GM12872 (cell line): ENCODE measurements around the gene ATP5IF1.

ENCODE experiments used
- TF ChIP-seq, protein P1 (sequence below): IDR thresholded peaks from 3 replicates; pipeline ENCODE4 v1.5.1; 2011; ENCODE audit warnings: low read depth, mild to moderate bottlenecking, low read length, moderate library complexity; ENCODE audit not compliant: insufficient read depth

Gene ATP5IF1

DNA sequence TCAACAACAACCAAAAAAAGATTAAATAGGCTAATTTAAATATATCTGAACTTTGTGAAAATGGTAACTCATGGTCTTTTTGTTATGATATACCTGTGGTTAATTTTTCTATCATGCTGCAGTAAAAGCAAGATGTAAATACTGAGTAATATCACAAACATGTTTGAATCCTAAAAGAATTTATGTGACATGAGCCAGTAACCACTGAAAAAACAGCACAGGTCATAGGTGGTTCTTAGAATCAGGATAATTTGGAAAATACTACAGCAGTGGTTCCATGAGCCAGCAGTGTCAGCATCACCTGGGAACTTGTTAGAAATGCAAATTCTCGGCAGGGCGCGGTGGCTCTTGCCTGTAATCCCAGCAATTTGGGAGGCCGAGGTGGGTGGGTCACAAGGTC is 4.1 kb downstream of the ATP5IF1 start:
- TF ChIP-seq, protein P1, sequence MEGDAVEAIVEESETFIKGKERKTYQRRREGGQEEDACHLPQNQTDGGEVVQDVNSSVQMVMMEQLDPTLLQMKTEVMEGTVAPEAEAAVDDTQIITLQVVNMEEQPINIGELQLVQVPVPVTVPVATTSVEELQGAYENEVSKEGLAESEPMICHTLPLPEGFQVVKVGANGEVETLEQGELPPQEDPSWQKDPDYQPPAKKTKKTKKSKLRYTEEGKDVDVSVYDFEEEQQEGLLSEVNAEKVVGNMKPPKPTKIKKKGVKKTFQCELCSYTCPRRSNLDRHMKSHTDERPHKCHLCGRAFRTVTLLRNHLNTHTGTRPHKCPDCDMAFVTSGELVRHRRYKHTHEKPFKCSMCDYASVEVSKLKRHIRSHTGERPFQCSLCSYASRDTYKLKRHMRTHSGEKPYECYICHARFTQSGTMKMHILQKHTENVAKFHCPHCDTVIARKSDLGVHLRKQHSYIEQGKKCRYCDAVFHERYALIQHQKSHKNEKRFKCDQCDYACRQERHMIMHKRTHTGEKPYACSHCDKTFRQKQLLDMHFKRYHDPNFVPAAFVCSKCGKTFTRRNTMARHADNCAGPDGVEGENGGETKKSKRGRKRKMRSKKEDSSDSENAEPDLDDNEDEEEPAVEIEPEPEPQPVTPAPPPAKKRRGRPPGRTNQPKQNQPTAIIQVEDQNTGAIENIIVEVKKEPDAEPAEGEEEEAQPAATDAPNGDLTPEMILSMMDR: no peak

DNA sequence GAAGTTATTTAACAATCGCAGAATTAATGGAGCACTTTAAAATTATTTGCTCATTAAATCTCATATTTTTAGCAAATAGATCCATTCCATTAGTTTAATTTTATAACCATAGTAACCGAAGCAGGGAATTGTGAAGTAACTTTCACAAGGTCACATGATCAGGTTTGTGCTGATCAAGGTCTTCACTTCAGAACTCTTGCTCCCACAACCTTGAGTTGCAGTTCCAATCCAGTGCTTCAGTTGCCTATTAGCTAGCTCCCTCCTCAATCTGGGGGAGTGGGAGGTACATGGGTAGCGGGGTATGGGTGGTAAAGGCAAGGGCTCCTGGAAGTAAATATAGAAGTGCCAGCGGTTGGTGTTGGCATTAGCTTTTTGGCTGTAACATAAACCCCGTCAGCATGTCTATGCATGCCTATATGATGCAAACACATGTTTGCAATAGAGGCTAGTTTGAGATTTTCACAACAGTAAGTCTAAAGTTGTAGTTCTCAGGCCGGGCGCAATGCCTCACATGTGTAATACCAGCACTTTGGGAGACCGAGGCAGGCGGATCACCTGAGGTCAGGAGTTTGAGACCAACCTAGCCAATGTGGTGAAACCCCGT is 5.8 kb downstream of the ATP5IF1 start:
- TF ChIP-seq, protein P1: no peak

DNA sequence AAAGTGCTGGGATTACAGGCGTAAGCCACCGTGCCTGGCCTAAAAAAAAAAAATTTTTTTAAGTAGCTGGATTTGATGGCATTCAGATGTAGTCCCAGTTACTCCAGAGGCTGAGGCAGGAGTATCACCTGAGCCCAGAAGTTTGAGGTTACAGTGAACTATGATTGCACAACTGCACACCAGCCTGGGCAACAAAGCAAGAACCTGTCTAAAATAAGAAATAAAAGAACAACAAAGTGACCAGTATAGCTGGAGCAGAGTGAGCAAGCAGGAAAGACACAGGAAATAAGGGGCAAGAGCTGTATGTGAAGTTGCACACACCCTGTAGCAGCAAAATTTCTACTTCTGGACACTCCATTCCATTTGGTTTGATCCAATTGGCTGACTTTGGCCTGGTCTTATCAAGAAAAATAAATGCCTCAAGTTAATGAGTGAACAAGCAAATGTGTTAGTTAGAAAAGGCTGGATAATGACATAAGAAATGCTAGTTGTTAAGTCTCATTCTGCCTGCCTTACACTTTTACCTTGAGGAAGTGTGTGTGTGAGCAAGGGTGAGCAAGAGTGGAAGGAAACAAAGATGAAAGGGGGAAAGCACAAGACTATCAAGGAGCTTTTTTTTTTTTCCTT is 7.9 kb downstream of the ATP5IF1 start:
- TF ChIP-seq, protein P1: no peak

DNA sequence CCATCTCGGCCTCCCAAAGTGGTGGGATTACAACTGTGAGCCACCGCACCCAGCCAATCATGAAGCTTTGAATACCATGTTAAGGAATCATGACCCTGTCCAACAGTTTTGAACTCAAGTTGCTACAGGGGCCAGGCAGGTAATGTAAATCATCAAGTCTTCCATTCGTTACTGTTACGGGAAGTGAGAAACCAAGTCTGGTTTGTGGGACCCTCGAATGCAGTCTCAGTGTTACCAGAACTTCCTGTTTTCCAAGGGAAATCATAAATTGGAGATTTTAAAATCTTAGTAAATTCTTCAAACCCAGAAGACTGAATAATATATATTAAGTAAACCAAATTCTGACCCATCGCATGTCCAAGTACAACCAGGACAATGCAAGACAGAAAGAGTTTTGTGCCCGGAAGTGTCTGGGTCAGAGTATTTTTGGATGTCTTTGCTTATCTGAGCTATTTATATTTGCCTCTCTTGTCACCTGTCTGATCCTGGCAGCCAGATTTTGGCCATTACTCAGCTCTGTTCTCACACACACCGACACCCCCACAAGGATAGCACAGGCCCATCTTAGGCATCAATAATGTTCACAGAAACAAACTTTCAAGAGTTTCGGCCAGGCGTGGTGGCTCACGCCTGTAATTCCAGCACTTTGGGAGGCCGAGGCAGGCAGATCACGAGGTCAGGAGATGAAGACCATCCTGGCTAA is 8.8 kb downstream of the ATP5IF1 start:
- TF ChIP-seq, protein P1: no peak

DNA sequence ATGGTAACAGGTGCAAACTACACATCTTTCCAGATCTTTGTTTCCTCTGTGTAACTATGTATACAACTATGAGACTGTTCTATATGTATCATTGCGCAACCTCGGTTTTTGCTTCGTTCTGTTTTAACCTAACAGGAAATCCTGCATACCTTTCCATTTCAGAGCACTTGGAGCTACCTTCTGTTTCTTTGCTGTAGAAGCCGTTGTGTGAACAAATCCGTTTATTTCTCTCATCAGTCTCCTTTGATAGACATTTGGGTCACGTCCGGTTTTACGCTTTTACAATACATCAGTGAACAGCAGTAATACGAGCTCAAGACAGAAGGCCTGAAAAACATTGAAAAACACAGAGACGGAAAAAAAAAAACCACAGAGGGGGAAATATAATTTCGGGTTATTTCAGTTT is 10.5 kb downstream of the ATP5IF1 start:
- TF ChIP-seq, protein P1: no peak

DNA sequence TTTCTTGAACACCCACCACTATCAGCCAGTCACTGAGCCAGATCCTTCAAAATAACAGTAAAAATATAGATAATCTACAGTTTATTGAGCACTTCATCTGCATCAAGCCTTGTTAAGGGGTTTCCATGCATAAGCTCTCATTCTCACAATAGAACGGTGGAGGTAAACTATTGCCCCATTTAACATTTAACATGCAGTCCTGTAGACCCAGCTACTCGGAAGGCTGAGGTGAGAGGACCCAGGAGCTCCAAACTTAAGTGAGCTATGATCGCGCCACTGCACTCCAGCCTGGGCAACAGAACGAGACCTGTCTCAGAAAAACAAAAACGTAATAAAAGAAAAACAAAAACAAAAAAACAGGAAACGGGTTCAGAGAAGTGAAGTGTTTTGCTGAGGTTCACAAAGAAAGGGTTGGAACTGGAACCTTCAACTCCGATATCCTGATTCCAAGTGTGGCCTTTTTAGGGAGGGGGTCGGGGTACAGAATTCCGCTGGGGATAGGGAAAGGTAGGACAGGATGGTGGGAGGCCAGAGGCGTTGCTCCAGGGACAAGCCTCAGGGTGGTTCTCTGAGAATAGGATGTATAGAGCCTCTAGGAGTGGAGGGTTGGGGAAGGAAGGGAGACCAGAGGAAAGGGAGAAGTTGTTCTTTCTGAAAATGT is 11.8 kb downstream of the ATP5IF1 start:
- TF ChIP-seq, protein P1: no peak
